A549 (cell line): ENCODE results near the gene LYRM2.

Experiments used
- POLR2A ChIP-seq: IDR thresholded peaks from 2 replicates; pipeline ENCODE4 v1.6.1; 2012; ENCODE audit warnings: mild to moderate bottlenecking, low read length
- RFX5 ChIP-seq: fragments of 450-650 bp; IDR thresholded peaks from 2 replicates; pipeline ENCODE4 v1.7.1; 2014; ENCODE audit warnings: antibody characterized with exemption, mild to moderate bottlenecking, moderate library complexity
- TF ChIP-seq, protein P1 (sequence below): fragments of >200 bp; sonication (Bioruptor Twin); formaldehyde crosslinking; IDR thresholded peaks from 3 replicates; pipeline ENCODE4 v1.5.1; 2016

GRCh38 chr6:89619567-89619966, 19.0 kb downstream of the LYRM2 start:
- TF ChIP-seq RFX5 = no peak
- no peak for TF ChIP-seq POLR2A
- TF ChIP-seq, protein P1, sequence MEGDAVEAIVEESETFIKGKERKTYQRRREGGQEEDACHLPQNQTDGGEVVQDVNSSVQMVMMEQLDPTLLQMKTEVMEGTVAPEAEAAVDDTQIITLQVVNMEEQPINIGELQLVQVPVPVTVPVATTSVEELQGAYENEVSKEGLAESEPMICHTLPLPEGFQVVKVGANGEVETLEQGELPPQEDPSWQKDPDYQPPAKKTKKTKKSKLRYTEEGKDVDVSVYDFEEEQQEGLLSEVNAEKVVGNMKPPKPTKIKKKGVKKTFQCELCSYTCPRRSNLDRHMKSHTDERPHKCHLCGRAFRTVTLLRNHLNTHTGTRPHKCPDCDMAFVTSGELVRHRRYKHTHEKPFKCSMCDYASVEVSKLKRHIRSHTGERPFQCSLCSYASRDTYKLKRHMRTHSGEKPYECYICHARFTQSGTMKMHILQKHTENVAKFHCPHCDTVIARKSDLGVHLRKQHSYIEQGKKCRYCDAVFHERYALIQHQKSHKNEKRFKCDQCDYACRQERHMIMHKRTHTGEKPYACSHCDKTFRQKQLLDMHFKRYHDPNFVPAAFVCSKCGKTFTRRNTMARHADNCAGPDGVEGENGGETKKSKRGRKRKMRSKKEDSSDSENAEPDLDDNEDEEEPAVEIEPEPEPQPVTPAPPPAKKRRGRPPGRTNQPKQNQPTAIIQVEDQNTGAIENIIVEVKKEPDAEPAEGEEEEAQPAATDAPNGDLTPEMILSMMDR = no peak
